Measurements from ENCODE around the gene HCN4.

DNA sequence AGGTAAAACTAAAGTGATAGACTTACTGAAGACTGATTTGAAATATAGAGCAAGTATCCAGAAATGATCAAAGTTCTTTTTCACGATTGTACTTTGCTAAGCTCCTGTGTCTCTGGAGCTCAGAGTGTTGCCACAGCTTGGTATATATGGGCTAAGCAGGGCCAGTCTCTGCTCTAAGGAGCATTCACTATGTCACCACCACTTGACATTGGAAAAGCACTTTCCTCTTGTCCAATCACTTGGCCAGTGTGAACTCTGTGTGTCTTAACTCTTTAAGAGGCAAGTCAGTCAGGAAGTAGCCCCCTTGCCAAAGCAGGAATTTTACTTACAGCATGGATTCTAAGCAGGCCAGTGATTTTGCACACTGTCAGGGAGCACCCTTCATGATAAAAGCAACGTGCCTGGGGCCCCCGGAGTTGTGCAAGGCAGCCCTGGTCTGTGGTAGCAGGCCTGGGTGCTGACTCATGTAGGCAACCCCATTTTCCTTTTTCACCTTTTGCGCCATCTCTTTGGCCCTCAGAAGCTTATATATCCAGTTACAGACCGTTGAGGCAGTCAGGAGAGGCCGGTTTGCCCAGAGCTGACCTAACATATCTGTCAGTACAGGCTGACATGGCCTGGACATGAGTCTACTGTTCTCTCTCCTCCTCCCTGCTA, 73.0 kb downstream of the HCN4 start:
- TF ChIP-seq, protein P1, sequence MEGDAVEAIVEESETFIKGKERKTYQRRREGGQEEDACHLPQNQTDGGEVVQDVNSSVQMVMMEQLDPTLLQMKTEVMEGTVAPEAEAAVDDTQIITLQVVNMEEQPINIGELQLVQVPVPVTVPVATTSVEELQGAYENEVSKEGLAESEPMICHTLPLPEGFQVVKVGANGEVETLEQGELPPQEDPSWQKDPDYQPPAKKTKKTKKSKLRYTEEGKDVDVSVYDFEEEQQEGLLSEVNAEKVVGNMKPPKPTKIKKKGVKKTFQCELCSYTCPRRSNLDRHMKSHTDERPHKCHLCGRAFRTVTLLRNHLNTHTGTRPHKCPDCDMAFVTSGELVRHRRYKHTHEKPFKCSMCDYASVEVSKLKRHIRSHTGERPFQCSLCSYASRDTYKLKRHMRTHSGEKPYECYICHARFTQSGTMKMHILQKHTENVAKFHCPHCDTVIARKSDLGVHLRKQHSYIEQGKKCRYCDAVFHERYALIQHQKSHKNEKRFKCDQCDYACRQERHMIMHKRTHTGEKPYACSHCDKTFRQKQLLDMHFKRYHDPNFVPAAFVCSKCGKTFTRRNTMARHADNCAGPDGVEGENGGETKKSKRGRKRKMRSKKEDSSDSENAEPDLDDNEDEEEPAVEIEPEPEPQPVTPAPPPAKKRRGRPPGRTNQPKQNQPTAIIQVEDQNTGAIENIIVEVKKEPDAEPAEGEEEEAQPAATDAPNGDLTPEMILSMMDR (IDR thresholded peaks at IDR 0.05): no peak
- no peak for TF ChIP-seq EZH2phosphoT487 (IDR thresholded peaks at IDR 0.05)

Data from neural progenitor cell (in vitro differentiated cells).